AG10803 (cell line): ENCODE measurements around the gene PDLIM3.

Experiments used
- DNase-seq: peaks from one replicate; pipeline ENCODE4 v3.0.0; 2010; ENCODE audit warnings: low read depth
- H3K4me3 ChIP-seq: 2 replicates; pipeline ENCODE4 v1.5.1; 2011; ENCODE audit warnings: mild to moderate bottlenecking, low read length, control low read depth
- CTCF ChIP-seq: conservative IDR thresholded peaks from 2 replicates; pipeline ENCODE4 v1.5.1; 2011; ENCODE audit warnings: mild to moderate bottlenecking, low read length, control low read depth, inconsistent platforms

Gene PDLIM3

GRCh38 chr4:185480016-185480732 lies 55.1 kb downstream of the PDLIM3 start:
- no peak for TF ChIP-seq CTCF
- no peak overlapping the region for H3K4me3 ChIP-seq
- no peak for DNase-seq

- H3K4me3 ChIP-seq, result no peak overlapping the region
- TF ChIP-seq CTCF, result no peak
- no peak for DNase-seq
Observed at GRCh38 chr4:185479507-185479971, 55.8 kb downstream of the PDLIM3 start.

- no peak overlapping the region for H3K4me3 ChIP-seq
- DNase-seq, result no peak
- TF ChIP-seq CTCF, result no peak
Observed at GRCh38 chr4:185473247-185473646, 62.1 kb downstream of the PDLIM3 start.

GRCh38 chr4:185472103-185472542 lies 63.2 kb downstream of the PDLIM3 start:
- DNase-seq, result no peak
- no peak for TF ChIP-seq CTCF
- H3K4me3 ChIP-seq, result peak overlapping the region; percentile 68

GRCh38 chr4:185471235-185472102 lies 63.8 kb downstream of the PDLIM3 start, which contains the start of gene CCDC110:
TSS of gene CCDC110 (minus strand) at chr4:185471733. CDS start at chr4:185471683, 50 bp downstream.
- H3K4me3 ChIP-seq, result peak within 1 kb of the TSS; percentile 69
- peak; percentile 92 for DNase-seq
- TF ChIP-seq CTCF, result peak; percentile 22; the same call in 1 of the 2 replicates

GRCh38 chr4:185470501-185471195 lies 64.7 kb downstream of the PDLIM3 start:
- no peak for TF ChIP-seq CTCF

More at GRCh38 chr4:185470501-185471195, 64.7 kb downstream of the PDLIM3 start:
- peak; percentile 12 for DNase-seq
- H3K4me3 ChIP-seq, result peak overlapping the region; percentile 69
